Heart right ventricle (tissue), 16 donors: ENCODE data around the gene WHRN. TPM values are rescaled to one million over a fixed set of nuclear protein-coding genes. Genes with fewer than 3 reads are reported as not detected.

Source experiments
- ATAC-seq, 8 donors: fragments of 200-7000 bp; cut with Tn5 transposase; one replicate each; pipeline ENCODE4 v1.9.1; 2020; ENCODE audit warnings: mild to moderate bottlenecking in 8 of 8, moderate library complexity in 8 of 8, moderate number of reproducible peaks in 1 of 8
- DNase-seq, 2 donors: peaks; one replicate each; pipeline ENCODE4 v3.0.0-alpha.2; 2020
- H3K27ac ChIP-seq, 10 donors: fragments of 200-600 bp; sonication (generic) in 2 of 10; one replicate each; pipeline versions ENCODE4 v1.5.0 to v1.8.0; 2020 to 2022; ENCODE audit warnings: mild to moderate bottlenecking in 3 of 10
- H3K27me3 ChIP-seq, 7 donors: fragments of 200-600 bp; one replicate each; pipeline ENCODE4 v1.8.0; 2021 to 2022; ENCODE audit warnings: mild to moderate bottlenecking in 2 of 7
- H3K36me3 ChIP-seq, 9 donors: fragments of 200-600 bp; sonication (generic) in 1 of 9; one replicate each; pipeline versions ENCODE4 v1.5.0 to v1.8.0; 2020 to 2022; ENCODE audit warnings: mild to moderate bottlenecking in 2 of 9
- H3K4me1 ChIP-seq, 9 donors: fragments of 200-600 bp; sonication (generic) in 1 of 9; one replicate each; pipeline versions ENCODE4 v1.5.0 to v1.8.0; 2020 to 2022; ENCODE audit warnings: mild to moderate bottlenecking in 4 of 9
- H3K4me3 ChIP-seq, 10 donors: fragments of 200-600 bp; sonication (generic) in 2 of 10; one replicate each; pipeline versions ENCODE4 v1.5.0 to v1.8.0; 2020 to 2022; ENCODE audit warnings: mild to moderate bottlenecking in 7 of 10, moderate library complexity in 2 of 10
- H3K9me3 ChIP-seq, 11 donors: fragments of 200-600 bp in 10 of 11; sonication (generic) in 2 of 11; one replicate each; pipeline versions ENCODE4 v1.5.0 to v1.8.0; 2013 to 2022; ENCODE audit warnings: mild to moderate bottlenecking in 2 of 11, control low read depth in 1 of 11, moderate library complexity in 1 of 11
- CTCF ChIP-seq, 9 donors: fragments of 200-600 bp; sonication (generic) in 2 of 9; IDR thresholded peaks; one replicate each; pipeline versions ENCODE4 v1.5.0 to v1.8.0; 2021 to 2022; ENCODE audit warnings: antibody characterized with exemption in 9 of 9, mild to moderate bottlenecking in 5 of 9, moderate library complexity in 1 of 9
- WGBS, 2 donors: extraction: QIAGEN DNeasy Blood & Tissue Kit; methylation state at CpG; one replicate each; pipeline ENCODE4 v1.1.7; 2013; ENCODE audit warnings: inconsistent platforms in 1 of 2; 5-methylcytosine and 5-hydroxymethylcytosine counted together
- intact Hi-C, 10 donors: fragments of 100-400 bp; cut with DNase I; formaldehyde crosslinking; loops; one replicate each; pipeline versions ENCODE4 v1.11.1 to v1.14.2; 2022
- polyA plus RNA-seq, 2 donors: library from polyadenylated mRNA; stranded (reverse); fragments of 200-250 nt; gene quantifications; one replicate each; pipeline ENCODE4 v1.2.3, GENCODE V29; 2013
- total RNA-seq, 10 donors: library from RNA; stranded (reverse); fragmentation: NEBNext Ultra II Directional in 3 of 10; extraction: Animal tissue kit (Norgen Biotek cat#: 25700) in 3 of 10; gene quantifications; one replicate each; pipeline versions ENCODE4 v1.2.1 to v1.2.4, GENCODE V29; 2021 to 2023
- donor health status: Arrhythmogenic right ventricular cardiomyopathy.
- donor health status: ischemic (EF 13 %, LVEDD 7.1; RV severe dilation, severe dysfunction).
- donor health status: healthy with polysubstance abuse.
- donor health status: DM: no; HTN: yes; CAD: no.
- donor health status: DM: no; HTN: no; CAD: no.
- donor health status: ischemic (EF 25% LVEDD 6.9; RV normal size, moderate dysfunction).
- donor health status: ischemic (EF 25% LVEDD 5.7; RV mildly dilated, moderate dysfunction).
- donor health status: healthy.
- donor health status: DM: yes; HTN: yes; CAD: no.
- donor health status: Ischemic cardiomyopathy.
- donor health status: ischemic (EF 35%, LVEDD 5.7; RV mildly dilated, moderate dysfunction).
- donor health status: nonischemic (EF 11% LVEDD 7.7; RV severe dilation, severe dysfunction).
- donor health status: DM: yes; HTN: yes; CAD: no.
- donor health status: PGD.
- donor health status: ischemic (EF 29% LVEDD 5.4; RV normal size, mild dysfunction).
- donor health status: nonischemic (EF 23%, LVEDD 6.1; RV moderate dilation, normal function).

WHRN gene
- total and polyA plus RNA-seq, 12 donors, result 0.13 to 1.3 (median 0.58) TPM; not detected in 1

GRCh38 chr9:114491430-114492003 lies 13.8 kb downstream of the WHRN start:
- Histone ChIP-seq H3K27ac (no peak overlapping the region), H3K9me3 (no peaks in the 10 kb centered on the region), H3K27me3 (peaks cover 0 to 48% (median 14%) of the 10 kb centered on the region in 7 donors), H3K4me3 (no peak overlapping the region), H3K36me3 (no peaks in the 10 kb centered on the region), H3K4me1 (peaks cover 0 to 6% (median 0%) of the 10 kb centered on the region in 9 donors)
- no peak for TF ChIP-seq CTCF (IDR thresholded peaks at IDR 0.05)
- DNase-seq (no peak), ATAC-seq (no peak)
- intact Hi-C loops, result no loop called here
- WGBS, 2 donors, result 79 to 85% methylated on average over 16 to 17 of the region's 17 CpGs

GRCh38 chr9:114489928-114490327 lies 15.3 kb downstream of the WHRN start:
- Histone ChIP-seq H3K36me3 (no peaks in the 10 kb centered on the region), H3K4me1 (peaks cover 0 to 6% (median 0%) of the 10 kb centered on the region in 9 donors), H3K4me3 (no peak overlapping the region), H3K27me3 (peaks cover 0 to 42% (median 14%) of the 10 kb centered on the region in 7 donors), H3K9me3 (no peaks in the 10 kb centered on the region), H3K27ac (no peak overlapping the region)
- WGBS, 2 donors, result 92 to 93% methylated on average over 12 of the region's 12 CpGs
- no peak for TF ChIP-seq CTCF (IDR thresholded peaks at IDR 0.05)
- DNase-seq (no peak), ATAC-seq (no peak)
- intact Hi-C loops, result loop anchor here in 6 of 10 donors (2.0 to 5.0 kb wide), 2 partner anchors 162 to 163 kb away; no protein-coding TSS in a partner anchor

GRCh38 chr9:114488398-114489129 lies 16.7 kb downstream of the WHRN start:
- H3K4me1 ChIP-seq, result peaks cover 0 to 8% (median 0%) of the 10 kb centered on the region in 9 donors
- no peak overlapping the region for H3K4me3 ChIP-seq
- WGBS, 2 donors, result 74 to 75% methylated on average over 7 of the region's 7 CpGs
- intact Hi-C loops, result loop anchor here in 6 of 10 donors (2.0 to 5.0 kb wide), 2 partner anchors 164 kb away; no protein-coding TSS in a partner anchor
- H3K36me3 ChIP-seq, result no peaks in the 10 kb centered on the region
- no peak for DNase-seq
- no peak for TF ChIP-seq CTCF (IDR thresholded peaks at IDR 0.05)
- no peak for ATAC-seq
- H3K27me3 ChIP-seq, result peaks cover 0 to 39% (median 7%) of the 10 kb centered on the region in 7 donors
- H3K27ac ChIP-seq, result no peak overlapping the region
- H3K9me3 ChIP-seq, result no peaks in the 10 kb centered on the region

- TF ChIP-seq CTCF (IDR thresholded peaks at IDR 0.05), result peak; percentile 30 to 87 (median 69)
- ATAC-seq, result peak in 6 of 8 donors; percentile 70 to 92 (median 80)
- no peak overlapping the region for H3K27ac ChIP-seq
- peaks cover 0 to 8% (median 0%) of the 10 kb centered on the region in 9 donors for H3K4me1 ChIP-seq
- no peaks in the 10 kb centered on the region for H3K9me3 ChIP-seq
- WGBS, 2 donors, result 72 to 74% methylated on average over 6 of the region's 6 CpGs
- intact Hi-C loops, result loop anchor here in 6 of 10 donors (2.0 to 5.0 kb wide), 2 partner anchors 165 kb away; no protein-coding TSS in a partner anchor
- DNase-seq, result peak in 1 of 2 donors; percentile 62
- H3K4me3 ChIP-seq, result no peak overlapping the region
- H3K36me3 ChIP-seq, result no peaks in the 10 kb centered on the region
- peaks cover 0 to 33% (median 3%) of the 10 kb centered on the region in 7 donors for H3K27me3 ChIP-seq
Observed at GRCh38 chr9:114487607-114488300, 17.5 kb downstream of the WHRN start.
